ENCODE results near the gene PRR7.

PRR7 gene

DNA sequence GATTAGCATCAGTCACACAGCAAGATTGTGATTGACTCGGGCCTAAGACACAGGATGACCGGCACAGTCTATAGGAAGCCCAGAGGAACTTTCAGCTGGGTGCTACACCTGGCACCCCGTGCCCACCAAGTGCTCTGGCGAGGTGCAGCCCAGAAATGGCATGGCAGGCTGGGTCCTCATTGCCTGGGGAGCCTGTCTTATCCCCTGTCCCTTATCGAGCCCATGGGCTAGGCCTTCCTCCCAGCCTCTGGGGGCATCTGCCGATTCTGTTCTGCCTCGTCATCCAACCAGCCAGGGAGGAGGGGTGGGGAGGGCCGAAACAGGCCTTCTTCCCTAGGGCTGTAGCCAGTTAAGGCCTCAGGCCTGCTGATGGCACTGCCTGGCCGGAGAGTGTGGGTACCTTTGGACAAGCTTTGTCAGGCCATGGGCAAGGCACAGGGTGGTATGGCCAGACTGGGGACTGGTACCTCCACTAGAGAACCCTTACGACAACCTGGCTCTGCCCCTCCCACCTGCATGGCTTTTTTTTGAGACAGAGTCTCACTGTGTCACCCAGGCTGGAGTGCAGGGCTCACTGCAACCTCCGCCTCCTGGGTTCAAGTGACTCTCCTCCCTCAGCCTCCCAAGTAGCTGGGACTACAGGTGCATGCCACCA lies 18.6 kb upstream of the PRR7 start:
- Histone ChIP-seq H4K20me1 (ENCODE audit: control insufficient read depth, insufficient read depth, low read depth, low read length) (peaks cover 6% of the 10 kb centered on the region; the same call in 1 of the 2 replicates), H3K27me3 (ENCODE audit: control insufficient read depth, low read length) (no peaks in the 10 kb centered on the region), H3K27ac (ENCODE audit: low read depth, low read length) (peak overlapping the region; percentile 94), H3F3A (ENCODE audit: control insufficient read depth, insufficient read depth) (peaks cover 26% of the 10 kb centered on the region), H3K9me2 (replicated peaks; ENCODE audit: control insufficient read depth, low read length) (no peaks in the 10 kb centered on the region), H3K36me3 (ENCODE audit: control insufficient read depth, low read length) (peaks cover 46% of the 10 kb centered on the region), H3K4me1 (ENCODE audit: control insufficient read depth, low read length) (peaks cover 63% of the 10 kb centered on the region), H3K4me2 (ENCODE audit: low read length) (peak overlapping the region; percentile 90), H3K4me3 (ENCODE audit: low read length) (peak overlapping the region; percentile 77), H3K9me3 (ENCODE audit: control insufficient read depth, insufficient read depth, low read length) (no peaks in the 10 kb centered on the region), H3K79me2 (ENCODE audit: control insufficient read depth, low read length) (peaks cover 53% of the 10 kb centered on the region)
- TF ChIP-seq EZH2phosphoT487 (IDR thresholded peaks at IDR 0.05; ENCODE audit: borderline replicate concordance, low read length) (no peak), CTCF (IDR thresholded peaks at IDR 0.05; ENCODE audit: low read depth, low read length, poor library complexity, severe bottlenecking) (peak; percentile 16)

GRCh38 chr5:177428574-177429217 lies 17.9 kb upstream of the PRR7 start:
- peaks cover 63% of the 10 kb centered on the region for H3K4me1 ChIP-seq (ENCODE audit: control insufficient read depth, low read length)
- no peaks in the 10 kb centered on the region for H3K27me3 ChIP-seq (ENCODE audit: control insufficient read depth, low read length)
- H3K4me2 ChIP-seq (ENCODE audit: low read length) = peak overlapping the region; percentile 90
- no peaks in the 10 kb centered on the region for H3K9me3 ChIP-seq (ENCODE audit: control insufficient read depth, insufficient read depth, low read length)
- H3K36me3 ChIP-seq (ENCODE audit: control insufficient read depth, low read length) = peaks cover 53% of the 10 kb centered on the region
- peak overlapping the region; percentile 94 for H3K27ac ChIP-seq (ENCODE audit: low read depth, low read length)
- H3F3A ChIP-seq (ENCODE audit: control insufficient read depth, insufficient read depth) = peaks cover 26% of the 10 kb centered on the region
- H4K20me1 ChIP-seq (ENCODE audit: control insufficient read depth, insufficient read depth, low read depth, low read length) = peaks cover 6% of the 10 kb centered on the region; the same call in 1 of the 2 replicates
- TF ChIP-seq CTCF (IDR thresholded peaks at IDR 0.05; ENCODE audit: low read depth, low read length, poor library complexity, severe bottlenecking) (no peak), EZH2phosphoT487 (IDR thresholded peaks at IDR 0.05; ENCODE audit: borderline replicate concordance, low read length) (no peak)
- H3K9me2 ChIP-seq (replicated peaks; ENCODE audit: control insufficient read depth, low read length) = no peaks in the 10 kb centered on the region
- H3K4me3 ChIP-seq (ENCODE audit: low read length) = peak overlapping the region; percentile 77
- peaks cover 53% of the 10 kb centered on the region for H3K79me2 ChIP-seq (ENCODE audit: control insufficient read depth, low read length)

- Histone ChIP-seq H3K4me2 (ENCODE audit: low read length) (peak overlapping the region; percentile 90), H3K36me3 (ENCODE audit: control insufficient read depth, low read length) (peaks cover 60% of the 10 kb centered on the region), H3K9me2 (replicated peaks; ENCODE audit: control insufficient read depth, low read length) (no peaks in the 10 kb centered on the region), H4K20me1 (ENCODE audit: control insufficient read depth, insufficient read depth, low read depth, low read length) (peaks cover 6% of the 10 kb centered on the region; the same call in 1 of the 2 replicates), H3K4me3 (ENCODE audit: low read length) (peak overlapping the region; percentile 77), H3K27me3 (ENCODE audit: control insufficient read depth, low read length) (no peaks in the 10 kb centered on the region), H3F3A (ENCODE audit: control insufficient read depth, insufficient read depth) (peaks cover 26% of the 10 kb centered on the region), H3K27ac (ENCODE audit: low read depth, low read length) (peak overlapping the region; percentile 94), H3K79me2 (ENCODE audit: control insufficient read depth, low read length) (peaks cover 53% of the 10 kb centered on the region), H3K9me3 (ENCODE audit: control insufficient read depth, insufficient read depth, low read length) (no peaks in the 10 kb centered on the region), H3K4me1 (ENCODE audit: control insufficient read depth, low read length) (peaks cover 63% of the 10 kb centered on the region)
- TF ChIP-seq CTCF (IDR thresholded peaks at IDR 0.05; ENCODE audit: low read depth, low read length, poor library complexity, severe bottlenecking) (no peak), EZH2phosphoT487 (IDR thresholded peaks at IDR 0.05; ENCODE audit: borderline replicate concordance, low read length) (no peak)
Observed at GRCh38 chr5:177429248-177430040, 17.2 kb upstream of the PRR7 start.

All from DOHH2 (cell line).